ENCODE data around the gene XYLT1. TPM values are rescaled to one million over a fixed set of nuclear protein-coding genes. Genes with fewer than 3 reads are reported as not detected.

The XYLT1 gene
- total and polyA plus RNA-seq, 2 of the 13 experiments (the other 11 are each of a cell fraction or from before 2014, with no cell fraction given) = not detected

DNA sequence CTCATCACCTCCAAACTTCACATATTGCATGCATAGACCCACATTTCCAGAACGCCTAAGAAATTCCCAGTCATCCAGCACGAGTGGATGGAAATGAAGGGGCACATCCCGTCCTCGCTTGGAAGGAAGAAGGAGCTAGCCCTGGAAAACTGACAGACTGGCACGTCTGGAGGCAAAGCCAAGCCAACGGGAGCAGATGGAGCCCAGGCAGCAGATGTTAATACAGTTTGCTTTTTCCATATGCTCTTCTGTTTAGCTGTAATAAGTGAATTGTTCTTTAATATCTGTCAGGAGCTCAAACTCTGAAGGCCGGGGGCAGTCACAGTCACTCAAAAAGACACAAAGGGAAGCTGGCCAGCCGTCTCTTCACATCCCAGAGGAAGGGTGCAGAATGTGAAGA lies 187.7 kb downstream of the XYLT1 start:
- intact Hi-C loops (cut with micrococcal nuclease; ENCODE audit: unreplicated experiment) (no loop called here), in situ Hi-C loops (cut with HindIII; ENCODE audit: extremely low pct_ligation_motif_present, low pct_unique_long_range_greater_than_20kb) (no loop called here)
- 40% methylated on average over 8 of the region's 8 CpGs for WGBS (ENCODE audit: low lambda C conversion rate)
- H3K9me3 ChIP-seq (ENCODE audit: low read length) = no peaks in the 10 kb centered on the region
- H3K4me2 ChIP-seq (ENCODE audit: low read depth, low read length) = no peak overlapping the region
- no TSS peak for BruUV-seq (replicated peaks)
- no peaks in the 10 kb centered on the region for H3K36me3 ChIP-seq (replicated peaks in 1 of 2; ENCODE audit: control insufficient read depth in 1 of 2, insufficient read depth in 2 of 2, low read length in 2 of 2)
- FAIRE-seq (no peak), DNase-seq (ENCODE audit: low spot score) (no peak), ATAC-seq (no peak)
- no peak overlapping the region for H2AFZ ChIP-seq (ENCODE audit: low read length)
- CTCF ChIA-PET (ENCODE audit: low intra/inter-chr PET ratio, low total read pairs) = no interaction called here
- H4K20me1 ChIP-seq (ENCODE audit: insufficient read depth, low read length) = no peaks in the 10 kb centered on the region
- no peaks in the 10 kb centered on the region for H3K4me1 ChIP-seq (ENCODE audit: insufficient read depth, low read length)
- no peak for TF ChIP-seq KDM1A (CRISPR knock-in tag; IDR thresholded peaks at IDR 0.05)
- no peak for TF ChIP-seq ZNF124 (CRISPR knock-in tag; IDR thresholded peaks at IDR 0.05)
- TF ChIP-seq, protein P1, sequence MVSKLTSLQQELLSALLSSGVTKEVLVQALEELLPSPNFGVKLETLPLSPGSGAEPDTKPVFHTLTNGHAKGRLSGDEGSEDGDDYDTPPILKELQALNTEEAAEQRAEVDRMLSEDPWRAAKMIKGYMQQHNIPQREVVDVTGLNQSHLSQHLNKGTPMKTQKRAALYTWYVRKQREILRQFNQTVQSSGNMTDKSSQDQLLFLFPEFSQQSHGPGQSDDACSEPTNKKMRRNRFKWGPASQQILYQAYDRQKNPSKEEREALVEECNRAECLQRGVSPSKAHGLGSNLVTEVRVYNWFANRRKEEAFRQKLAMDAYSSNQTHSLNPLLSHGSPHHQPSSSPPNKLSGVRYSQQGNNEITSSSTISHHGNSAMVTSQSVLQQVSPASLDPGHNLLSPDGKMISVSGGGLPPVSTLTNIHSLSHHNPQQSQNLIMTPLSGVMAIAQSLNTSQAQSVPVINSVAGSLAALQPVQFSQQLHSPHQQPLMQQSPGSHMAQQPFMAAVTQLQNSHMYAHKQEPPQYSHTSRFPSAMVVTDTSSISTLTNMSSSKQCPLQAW (CRISPR knock-in tag; IDR thresholded peaks at IDR 0.05) = no peak
- no peak for TF ChIP-seq ZMYM3 (CRISPR knock-in tag; IDR thresholded peaks at IDR 0.05)
- TF ChIP-seq ZBTB8A (CRISPR knock-in tag; IDR thresholded peaks at IDR 0.05; ENCODE audit: borderline replicate concordance, low read depth) = no peak
- no peak for TF ChIP-seq ZNF674 (CRISPR knock-in tag; IDR thresholded peaks at IDR 0.05; ENCODE audit: low read depth)
- TF ChIP-seq, protein P2, sequence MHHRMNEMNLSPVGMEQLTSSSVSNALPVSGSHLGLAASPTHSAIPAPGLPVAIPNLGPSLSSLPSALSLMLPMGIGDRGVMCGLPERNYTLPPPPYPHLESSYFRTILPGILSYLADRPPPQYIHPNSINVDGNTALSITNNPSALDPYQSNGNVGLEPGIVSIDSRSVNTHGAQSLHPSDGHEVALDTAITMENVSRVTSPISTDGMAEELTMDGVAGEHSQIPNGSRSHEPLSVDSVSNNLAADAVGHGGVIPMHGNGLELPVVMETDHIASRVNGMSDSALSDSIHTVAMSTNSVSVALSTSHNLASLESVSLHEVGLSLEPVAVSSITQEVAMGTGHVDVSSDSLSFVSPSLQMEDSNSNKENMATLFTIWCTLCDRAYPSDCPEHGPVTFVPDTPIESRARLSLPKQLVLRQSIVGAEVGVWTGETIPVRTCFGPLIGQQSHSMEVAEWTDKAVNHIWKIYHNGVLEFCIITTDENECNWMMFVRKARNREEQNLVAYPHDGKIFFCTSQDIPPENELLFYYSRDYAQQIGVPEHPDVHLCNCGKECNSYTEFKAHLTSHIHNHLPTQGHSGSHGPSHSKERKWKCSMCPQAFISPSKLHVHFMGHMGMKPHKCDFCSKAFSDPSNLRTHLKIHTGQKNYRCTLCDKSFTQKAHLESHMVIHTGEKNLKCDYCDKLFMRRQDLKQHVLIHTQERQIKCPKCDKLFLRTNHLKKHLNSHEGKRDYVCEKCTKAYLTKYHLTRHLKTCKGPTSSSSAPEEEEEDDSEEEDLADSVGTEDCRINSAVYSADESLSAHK (CRISPR knock-in tag; IDR thresholded peaks at IDR 0.05; ENCODE audit: borderline replicate concordance) = no peak
- TF ChIP-seq MAFG (CRISPR knock-in tag; IDR thresholded peaks at IDR 0.05) = no peak
- TF ChIP-seq PCBP1 (IDR thresholded peaks at IDR 0.05; ENCODE audit: borderline replicate concordance, low read depth, low read length) = no peak
- no peak for TF ChIP-seq MED13 (CRISPR knock-in tag; IDR thresholded peaks at IDR 0.05)
- TF ChIP-seq MBNL3 (CRISPR knock-in tag; conservative IDR thresholded peaks at IDR 0.05) = no peak
- H3K9ac ChIP-seq (ENCODE audit: insufficient read depth, low read depth, low read length) = no peak overlapping the region
- peaks cover 0 to 7% of the 10 kb centered on the region in 2 experiments; a peak in 2 of 5 replicates for H3K27me3 ChIP-seq (ENCODE audit: control insufficient read depth in 1 of 2, insufficient read depth in 2 of 2, low read length in 2 of 2)
- no peak overlapping the region for H3K27ac ChIP-seq (ENCODE audit: extremely low read length, insufficient read depth, low read length)
- no peaks in the 10 kb centered on the region for H3K79me2 ChIP-seq (ENCODE audit: insufficient read depth, low read length)
- H3K4me3 ChIP-seq (replicated peaks in 1 of 3; ENCODE audit: insufficient read depth in 1 of 3, low read depth in 2 of 3, low read length in 3 of 3) = no peak overlapping the region
- POLR2A ChIA-PET = no interaction called here

Measured in HepG2 (cell line).